Ectodermal cell (in vitro differentiated cells): ENCODE measurements around the gene FNDC1.

Source experiments
- H3K27ac ChIP-seq: 2 replicates; pipeline ENCODE4 v1.7.0; 2013; ENCODE audit warnings: mild to moderate bottlenecking, low read depth, low read length; ENCODE audit not compliant: insufficient read depth, poor library complexity, severe bottlenecking
- H3K27me3 ChIP-seq: 2 replicates; pipeline ENCODE4 v1.7.0; 2013; ENCODE audit warnings: mild to moderate bottlenecking, low read length; ENCODE audit not compliant: insufficient read depth, control insufficient read depth, poor library complexity, severe bottlenecking
- H3K36me3 ChIP-seq: one replicate; pipeline ENCODE4 v1.7.0; 2013; ENCODE audit warnings: low read length; ENCODE audit not compliant: control insufficient read depth, insufficient read depth
- H3K4me1 ChIP-seq: one replicate; pipeline ENCODE4 v1.7.0; 2013; ENCODE audit warnings: low read length; ENCODE audit not compliant: control insufficient read depth, insufficient read depth
- H3K4me3 ChIP-seq: 2 replicates; pipeline ENCODE4 v1.7.0; 2013; ENCODE audit warnings: low read depth, low read length, control low read depth; ENCODE audit not compliant: insufficient read depth
- H3K9me3 ChIP-seq: 2 replicates; pipeline ENCODE4 v1.7.0; 2013; ENCODE audit warnings: mild to moderate bottlenecking, low read length, moderate library complexity; ENCODE audit not compliant: control insufficient read depth
- WGBS, 2 experiments: methylation state at CpG; one replicate each; pipeline ENCODE4 v1.1.7; 2013; ENCODE audit warnings: missing lambda C conversion rate in 2 of 2; 5-methylcytosine and 5-hydroxymethylcytosine counted together

FNDC1 gene

DNA sequence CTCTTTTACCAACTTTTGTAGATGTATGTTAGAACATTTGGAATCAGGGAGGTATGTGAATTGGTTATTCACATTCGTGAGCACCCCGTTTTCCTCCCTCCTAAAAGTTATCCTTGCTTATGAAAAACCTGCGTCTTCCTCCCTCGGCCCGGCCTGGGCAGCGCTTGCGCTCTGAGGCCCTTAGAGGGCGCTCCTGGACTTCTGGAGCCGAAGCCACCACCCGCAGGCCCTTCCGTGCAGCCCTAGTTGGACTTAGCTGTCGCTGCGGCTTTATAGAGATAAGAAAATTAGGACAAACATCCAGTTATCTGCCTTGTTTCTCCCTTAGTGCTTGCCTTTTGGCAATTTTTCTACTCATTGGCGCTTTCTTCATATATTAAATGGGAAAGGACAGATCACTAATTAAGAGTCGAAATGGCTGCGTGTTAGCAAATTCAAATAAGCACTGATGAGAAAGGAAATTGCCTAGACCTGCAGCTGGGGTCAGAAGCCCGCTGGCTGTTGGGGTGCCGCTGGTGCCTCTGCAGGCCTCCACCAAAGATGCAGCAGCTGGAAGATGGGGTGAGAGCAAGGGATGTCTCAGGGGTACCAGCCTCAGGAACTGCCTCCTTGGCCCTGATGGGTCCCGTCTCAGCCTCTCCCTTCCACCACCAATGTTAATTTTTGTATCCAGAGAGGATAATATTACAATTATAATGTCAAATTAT, 5.2 kb downstream of the FNDC1 start:
- no peak overlapping the region for H3K27ac ChIP-seq
- 10 to 12% methylated on average over 18 of the region's 19 CpGs for WGBS, 2 experiments
- peaks cover 58% of the 10 kb centered on the region for H3K27me3 ChIP-seq
- peaks cover 6% of the 10 kb centered on the region for H3K4me1 ChIP-seq
- H3K36me3 ChIP-seq = no peaks in the 10 kb centered on the region
- no peaks in the 10 kb centered on the region for H3K9me3 ChIP-seq
- no peak overlapping the region for H3K4me3 ChIP-seq

DNA sequence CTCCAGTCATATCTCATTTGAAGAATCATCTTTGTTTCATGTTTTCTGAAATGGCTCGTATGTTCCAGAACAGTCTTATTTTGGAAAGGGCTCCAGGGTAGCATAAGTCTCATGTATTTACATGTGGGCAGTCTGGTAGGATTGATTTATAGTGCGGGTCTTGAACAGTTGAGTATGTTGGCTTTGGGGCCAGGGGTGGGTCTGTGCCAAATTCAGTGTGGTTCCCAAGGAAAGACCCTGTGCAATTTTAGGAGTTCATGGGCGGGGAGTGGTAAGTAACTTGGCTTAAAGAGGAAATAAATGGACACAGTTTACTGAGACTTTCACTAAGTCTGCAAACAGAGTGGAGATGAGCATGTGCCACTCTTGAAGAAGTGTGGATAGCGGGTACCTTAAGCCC, 7.7 kb downstream of the FNDC1 start:
- H3K27me3 ChIP-seq = peaks cover 33% of the 10 kb centered on the region
- H3K27ac ChIP-seq = no peak overlapping the region
- no peaks in the 10 kb centered on the region for H3K9me3 ChIP-seq
- H3K4me1 ChIP-seq = no peaks in the 10 kb centered on the region
- WGBS, 2 experiments = 93 to 96% methylated on average over 4 of the region's 4 CpGs
- H3K4me3 ChIP-seq = no peak overlapping the region
- no peaks in the 10 kb centered on the region for H3K36me3 ChIP-seq

DNA sequence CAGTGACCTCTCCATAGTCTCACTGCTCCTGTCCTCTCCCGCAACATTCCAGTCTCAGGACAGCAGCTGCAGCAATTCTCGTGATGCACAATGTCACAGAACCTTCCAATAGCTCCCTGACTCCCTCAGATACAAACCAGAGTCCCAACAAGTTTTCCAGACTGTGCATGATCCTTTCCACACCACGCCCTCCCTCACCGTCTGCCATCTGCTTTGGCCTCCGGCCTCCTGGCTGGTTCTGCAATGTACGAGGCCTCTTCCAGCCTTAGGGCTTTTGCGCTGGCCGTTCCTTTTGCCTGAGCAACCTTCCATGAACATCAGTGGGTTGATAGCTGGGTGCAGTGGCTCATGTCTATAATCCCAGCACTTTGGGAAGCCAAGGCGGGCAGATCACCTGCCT, 9.6 kb downstream of the FNDC1 start:
- 93 to 94% methylated on average over 9 of the region's 9 CpGs for WGBS, 2 experiments
- Histone ChIP-seq H3K4me1 (no peaks in the 10 kb centered on the region), H3K27ac (no peak overlapping the region), H3K4me3 (no peak overlapping the region), H3K9me3 (no peaks in the 10 kb centered on the region), H3K27me3 (peaks cover 14% of the 10 kb centered on the region), H3K36me3 (no peaks in the 10 kb centered on the region)

DNA sequence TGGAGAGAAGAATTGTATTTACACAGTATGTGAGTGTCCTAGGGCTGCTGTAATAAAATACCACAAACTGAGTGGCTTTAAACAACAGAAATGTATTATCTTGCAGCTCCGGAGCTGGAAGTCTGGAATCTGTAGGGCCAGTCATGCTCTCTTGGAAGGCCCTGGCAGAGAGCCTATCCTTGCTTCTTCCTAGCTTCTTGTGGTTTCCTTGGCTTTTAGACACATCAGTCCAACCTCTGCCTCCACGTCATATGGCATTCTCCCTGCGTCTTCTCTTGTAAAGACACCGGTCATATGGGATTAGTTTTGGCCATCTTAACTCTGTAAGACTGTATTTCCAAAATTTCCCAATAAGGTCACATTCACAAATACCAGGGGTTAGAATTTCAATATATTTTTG, 10.8 kb downstream of the FNDC1 start:
- Histone ChIP-seq H3K27me3 (peaks cover 4% of the 10 kb centered on the region), H3K27ac (no peak overlapping the region), H3K9me3 (no peaks in the 10 kb centered on the region), H3K36me3 (no peaks in the 10 kb centered on the region), H3K4me3 (no peak overlapping the region), H3K4me1 (no peaks in the 10 kb centered on the region)
- 92 to 95% methylated on average over 4 of the region's 4 CpGs for WGBS, 2 experiments

DNA sequence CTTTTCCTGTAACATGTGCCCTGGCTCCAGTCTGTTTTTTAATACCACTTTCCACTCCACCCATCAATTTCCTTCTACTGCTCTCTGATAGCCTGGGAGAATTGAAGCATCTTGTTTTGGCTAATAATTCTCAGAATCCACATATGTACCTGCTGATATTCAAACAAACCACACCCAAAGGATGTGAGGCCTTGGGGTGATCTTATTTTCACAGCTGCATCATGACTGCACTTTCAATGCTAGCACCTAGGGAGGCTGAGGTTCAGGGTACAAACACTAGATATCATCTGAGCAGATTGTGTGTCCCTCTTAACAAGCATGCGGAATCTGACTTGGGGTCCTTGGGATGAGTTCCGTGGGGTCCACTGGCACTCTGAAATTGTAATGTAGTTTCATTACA, 12.7 kb downstream of the FNDC1 start:
- Histone ChIP-seq H3K4me1 (no peaks in the 10 kb centered on the region), H3K4me3 (no peak overlapping the region), H3K36me3 (no peaks in the 10 kb centered on the region), H3K27ac (no peak overlapping the region), H3K9me3 (no peaks in the 10 kb centered on the region), H3K27me3 (no peaks in the 10 kb centered on the region)
- WGBS, 2 experiments = 92 to 94% methylated on average over 2 of the region's 2 CpGs

DNA sequence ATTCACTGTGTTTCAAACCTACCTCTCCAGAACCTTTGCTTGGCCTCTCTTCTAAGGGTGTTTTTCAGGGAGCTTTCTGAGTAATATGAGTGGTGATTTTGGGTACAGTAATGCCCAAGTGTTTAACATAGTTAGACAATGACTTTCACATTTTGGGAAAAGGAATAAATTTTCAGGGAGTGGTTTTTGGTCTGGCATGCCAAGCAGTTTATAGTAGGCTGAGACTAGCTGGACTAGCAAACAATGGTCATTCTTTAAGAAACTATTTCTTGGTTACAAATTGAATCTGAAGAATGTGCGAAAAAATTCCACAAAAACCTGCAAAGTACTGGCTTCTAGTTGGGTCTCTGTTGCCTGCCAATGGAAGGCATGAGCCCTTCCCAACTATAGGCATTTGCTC, 15.4 kb downstream of the FNDC1 start:
- Histone ChIP-seq H3K27ac (no peak overlapping the region), H3K36me3 (no peaks in the 10 kb centered on the region), H3K27me3 (no peaks in the 10 kb centered on the region), H3K9me3 (no peaks in the 10 kb centered on the region), H3K4me1 (no peaks in the 10 kb centered on the region), H3K4me3 (no peak overlapping the region)
- WGBS, 2 experiments = 87 to 89% methylated on average over 1 of the region's 1 CpG

DNA sequence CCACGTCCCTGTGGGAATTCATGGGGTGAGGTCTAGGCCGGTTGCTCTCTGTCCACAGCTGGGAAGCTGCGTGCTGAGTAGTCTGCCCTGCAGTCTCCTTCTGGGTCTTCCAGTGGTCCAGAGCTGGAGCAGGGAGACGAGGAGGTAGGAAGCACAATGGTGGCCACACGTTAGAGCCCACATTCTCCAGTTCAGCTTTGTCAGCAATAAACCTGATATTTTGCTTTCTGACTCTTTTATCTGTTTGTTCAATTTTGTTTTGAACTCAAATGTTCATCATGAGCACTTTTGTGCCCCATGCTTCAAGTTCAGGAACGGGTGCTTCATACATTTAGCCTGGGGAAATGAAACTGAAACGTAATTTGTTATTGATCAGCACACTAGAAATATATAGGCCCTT, 21.3 kb downstream of the FNDC1 start:
- WGBS, 2 experiments = 89 to 93% methylated on average over 7 of the region's 7 CpGs
- Histone ChIP-seq H3K27ac (no peak overlapping the region), H3K9me3 (no peaks in the 10 kb centered on the region), H3K4me1 (no peaks in the 10 kb centered on the region), H3K27me3 (no peaks in the 10 kb centered on the region), H3K4me3 (no peak overlapping the region), H3K36me3 (no peaks in the 10 kb centered on the region)

DNA sequence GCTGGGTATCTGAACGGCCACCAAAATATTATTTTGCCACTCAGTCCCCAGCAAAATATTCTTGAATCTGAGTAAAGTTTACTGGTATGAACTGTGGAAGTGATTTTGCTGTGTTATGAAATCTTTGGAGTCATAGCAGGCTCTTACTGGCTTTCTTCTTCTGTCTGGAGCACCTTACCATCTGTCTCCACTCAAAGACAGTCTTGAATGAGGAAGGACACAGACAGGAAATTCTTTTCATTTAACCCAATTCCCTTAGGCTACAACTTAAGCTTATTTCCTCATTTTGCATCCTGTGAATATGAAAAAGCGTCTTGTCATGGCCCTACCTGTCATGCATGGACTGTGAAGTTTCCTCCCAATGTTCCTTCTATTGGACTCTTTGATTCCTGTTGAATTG, 24.7 kb downstream of the FNDC1 start:
- H3K27me3 ChIP-seq = no peaks in the 10 kb centered on the region
- H3K27ac ChIP-seq = no peak overlapping the region
- no peaks in the 10 kb centered on the region for H3K36me3 ChIP-seq
- WGBS, 2 experiments = 90 to 95% methylated on average over 2 of the region's 2 CpGs
- H3K9me3 ChIP-seq = no peaks in the 10 kb centered on the region
- no peak overlapping the region for H3K4me3 ChIP-seq
- H3K4me1 ChIP-seq = no peaks in the 10 kb centered on the region

DNA sequence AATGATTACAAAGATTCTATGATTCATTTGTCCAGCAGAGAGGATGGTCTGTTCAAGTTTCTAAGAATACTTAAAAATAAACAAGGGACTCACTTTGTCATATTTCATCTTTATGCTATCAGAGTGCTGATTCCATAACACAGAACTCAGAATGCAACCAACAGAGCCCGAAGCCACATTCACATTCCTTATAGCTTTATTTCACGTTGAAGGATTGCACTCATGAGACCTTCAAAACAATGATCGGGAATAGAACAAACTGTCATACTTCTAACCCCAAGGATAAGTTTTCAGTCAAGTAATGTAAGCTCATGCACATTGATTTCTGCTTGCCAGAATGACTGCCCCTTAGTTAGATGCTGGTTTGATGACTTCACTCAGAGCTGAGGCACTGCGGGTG, 25.2 kb downstream of the FNDC1 start:
- Histone ChIP-seq H3K9me3 (no peaks in the 10 kb centered on the region), H3K27ac (no peak overlapping the region), H3K36me3 (no peaks in the 10 kb centered on the region), H3K4me3 (no peak overlapping the region), H3K4me1 (no peaks in the 10 kb centered on the region), H3K27me3 (no peaks in the 10 kb centered on the region)
- 90 to 96% methylated on average over 4 of the region's 4 CpGs for WGBS, 2 experiments

DNA sequence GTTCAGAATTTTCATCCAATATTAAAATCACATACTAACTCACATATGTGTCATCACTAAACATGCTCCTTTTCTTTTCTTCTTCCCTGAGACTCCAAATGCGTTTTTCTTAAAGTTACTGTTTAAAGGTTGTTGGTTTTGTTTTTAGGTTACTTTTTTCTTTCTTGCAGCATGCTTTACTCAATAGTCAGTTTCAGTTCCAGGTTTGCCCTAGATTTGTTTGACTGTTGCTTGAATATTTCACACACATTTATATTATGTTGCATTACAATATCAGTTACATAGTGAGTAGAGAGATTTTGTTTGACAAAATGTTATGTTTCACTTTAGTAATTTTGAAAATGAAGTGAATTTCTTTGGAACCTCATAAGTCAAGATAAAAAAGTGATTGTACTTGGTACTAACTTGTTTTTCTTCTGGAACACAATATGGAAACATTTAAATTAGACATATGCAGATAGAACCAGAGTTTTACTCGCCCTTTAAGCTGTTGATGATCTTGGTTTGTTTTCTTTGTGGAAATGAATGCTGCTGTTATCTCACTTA, 27.3 kb downstream of the FNDC1 start:
- H3K9me3 ChIP-seq = no peaks in the 10 kb centered on the region
- no peak overlapping the region for H3K4me3 ChIP-seq
- no peaks in the 10 kb centered on the region for H3K4me1 ChIP-seq
- no peak overlapping the region for H3K27ac ChIP-seq
- no peaks in the 10 kb centered on the region for H3K27me3 ChIP-seq
- 100% methylated on average over 1 of the region's 2 CpGs; no CpG with 5 or more reads in 1 of the 2 experiments for whole genome bisulfite sequencing, 2 experiments
- H3K36me3 ChIP-seq = no peaks in the 10 kb centered on the region
